HPDE6-E6E7 (cell line): ENCODE results near the gene HS2ST1.
"Not testable (repeated sequence)": the region's sequence is repeated elsewhere in the genome, so short reads cannot be mapped to it uniquely, and the experiment has no call there.

Experiments used
- DNase-seq: peaks from one replicate; pipeline ENCODE4 v3.0.0; 2011; ENCODE audit warnings: missing footprints; ENCODE audit errors: extremely low spot score

HS2ST1 gene

DNA sequence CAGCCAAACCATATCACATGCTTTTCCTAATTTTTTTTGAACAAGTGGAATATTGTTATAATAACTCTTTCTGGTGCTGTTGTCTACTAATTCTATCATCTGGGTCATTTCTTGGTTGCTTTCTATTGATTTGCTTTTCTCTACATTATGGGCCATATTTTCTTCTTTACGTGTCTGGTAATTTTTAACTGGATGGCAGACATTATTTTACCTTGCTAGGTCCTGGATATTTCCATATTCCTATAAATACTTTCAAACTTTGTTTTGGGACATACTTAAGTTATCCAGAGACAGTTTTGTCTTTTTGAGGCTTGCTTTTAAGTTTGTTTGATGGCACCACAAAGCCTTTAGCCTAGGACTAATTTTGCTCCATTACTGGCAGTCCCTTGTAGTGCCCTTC is 11.3 kb downstream of the HS2ST1 start:
- DNase-seq = no peak

DNA sequence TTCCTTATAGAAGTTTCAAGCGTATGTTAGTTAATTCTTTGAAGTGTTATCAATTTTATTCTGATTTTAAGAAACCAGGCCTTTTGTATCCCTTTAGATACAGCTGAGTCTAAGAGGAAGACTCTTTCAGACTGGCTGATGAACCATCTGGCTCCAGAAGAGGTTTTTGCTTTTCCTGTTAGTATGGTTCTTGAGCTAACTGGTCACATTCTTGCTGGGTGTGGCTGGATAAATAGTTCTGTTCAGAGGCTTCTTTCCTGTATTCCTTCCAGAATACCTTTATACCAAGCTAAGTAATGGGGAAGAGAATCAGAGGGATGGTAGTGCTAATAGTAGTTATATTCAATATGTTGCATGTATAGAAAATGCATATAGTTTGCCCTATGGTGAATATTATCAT is 12.4 kb downstream of the HS2ST1 start:
- DNase-seq = no peak

DNA sequence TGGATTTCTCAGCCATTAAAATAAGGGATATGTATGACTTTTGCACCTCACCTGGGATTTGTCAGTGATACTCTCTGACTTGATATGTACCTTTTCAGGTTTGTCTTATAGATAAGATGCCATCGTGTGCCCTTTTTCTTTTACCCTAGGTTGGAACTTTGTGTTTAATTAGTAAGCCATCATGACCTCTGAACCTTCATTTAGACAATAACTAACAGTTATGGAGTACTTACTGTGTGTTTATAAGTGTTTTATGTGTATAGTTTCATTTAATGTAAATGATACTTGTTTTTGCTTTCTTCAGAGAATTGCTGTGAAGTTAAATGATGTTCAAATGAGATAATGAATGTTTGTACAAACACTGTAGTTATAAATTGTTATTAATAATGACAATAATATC is 14.4 kb downstream of the HS2ST1 start:
- DNase-seq = no peak

DNA sequence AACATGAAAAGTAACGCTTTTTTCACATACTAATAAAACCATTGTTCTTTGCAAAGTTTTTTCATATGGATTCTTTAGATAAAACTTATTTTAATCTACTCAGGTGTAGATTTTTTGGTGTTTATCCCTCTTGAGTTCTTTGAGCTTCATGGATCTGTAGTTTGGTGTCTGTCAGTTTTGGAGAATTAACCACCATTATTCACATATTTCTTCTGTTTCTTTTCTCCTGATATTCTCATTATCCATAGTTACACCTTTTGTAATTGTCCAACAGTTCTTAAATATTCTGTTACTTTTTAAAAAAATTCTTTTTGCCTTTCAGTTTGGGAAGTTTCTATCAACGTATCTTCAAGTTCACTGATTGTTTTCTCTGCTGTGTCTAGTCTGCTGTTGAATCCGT is 18.6 kb downstream of the HS2ST1 start:
- DNase-seq = no peak

DNA sequence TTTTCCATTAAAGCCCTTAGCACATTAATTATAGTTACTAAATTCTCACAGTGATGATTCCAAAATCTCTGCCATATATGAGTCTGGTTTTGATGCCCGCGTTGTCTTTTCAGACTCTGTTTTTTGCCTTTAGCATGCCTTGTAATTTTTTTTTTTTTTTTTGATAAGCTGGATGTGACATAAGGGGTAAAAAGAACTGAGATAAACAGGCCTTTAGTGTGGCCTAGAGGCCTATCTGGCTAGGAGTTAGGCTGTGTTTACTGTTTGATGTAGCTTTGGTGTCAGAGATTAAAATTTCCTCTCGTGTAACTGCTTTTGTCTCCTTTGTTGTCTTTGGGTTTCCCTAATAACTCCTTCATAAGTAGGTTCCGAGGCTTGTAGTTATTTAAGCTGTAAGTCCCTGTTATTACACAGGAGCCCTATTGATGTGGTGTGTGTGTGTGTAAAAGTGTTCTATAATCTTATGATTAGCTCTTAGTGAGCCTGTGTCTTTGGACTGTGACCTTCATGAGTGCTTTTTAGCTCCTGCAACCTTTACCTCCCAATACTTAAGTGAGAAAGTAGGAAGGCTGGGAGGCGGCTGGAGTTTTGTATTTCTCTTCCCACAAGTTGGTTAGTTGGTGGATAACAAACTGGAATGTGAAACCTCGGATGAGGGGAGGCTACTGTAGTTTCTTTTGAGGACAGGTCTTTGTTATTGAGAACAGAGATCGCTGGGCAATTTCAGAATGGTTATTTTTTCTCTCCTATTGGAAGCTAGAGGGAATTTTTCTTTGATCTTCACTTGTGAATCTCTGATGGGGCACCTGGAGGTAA is 19.3 kb downstream of the HS2ST1 start:
- DNase-seq = no peak

DNA sequence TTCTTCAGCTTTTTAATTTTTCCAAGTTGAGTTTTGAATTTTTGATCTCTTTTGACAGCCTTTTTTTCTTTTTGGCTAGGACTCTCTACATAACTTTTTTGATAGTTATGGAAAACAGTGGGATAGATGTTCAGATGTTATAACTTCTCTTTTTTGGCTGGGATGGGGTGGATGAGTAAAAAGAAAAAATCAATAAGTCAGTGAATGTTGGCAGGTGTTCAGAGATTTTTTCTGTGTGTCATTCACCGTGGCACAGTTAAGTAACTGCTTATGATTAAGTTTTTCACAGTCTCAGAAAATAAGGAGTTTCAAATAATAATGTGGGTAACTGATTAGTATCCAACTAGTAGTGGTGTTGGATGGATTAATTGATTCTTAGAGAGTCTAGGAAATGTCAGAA is 24.0 kb downstream of the HS2ST1 start:
- DNase-seq = no peak

DNA sequence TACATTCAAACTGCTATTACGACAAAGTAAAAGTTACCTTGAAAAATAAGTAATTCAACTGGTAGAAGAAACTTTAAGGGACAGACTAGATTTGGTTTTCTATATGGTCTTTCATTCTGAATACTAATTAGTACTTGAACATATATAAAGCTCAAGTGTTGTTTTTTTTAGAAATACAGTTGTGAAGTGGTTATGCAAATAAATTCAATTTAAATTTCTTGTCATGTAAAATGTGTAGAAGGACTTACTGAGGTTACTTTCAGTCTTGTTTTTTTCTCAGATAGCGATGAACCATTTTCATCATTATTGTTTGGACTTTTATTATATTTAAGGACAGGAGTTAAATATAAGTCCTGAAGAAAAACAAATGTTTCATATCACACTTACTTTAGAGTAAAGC is 24.4 kb downstream of the HS2ST1 start:
- DNase-seq = no peak

DNA sequence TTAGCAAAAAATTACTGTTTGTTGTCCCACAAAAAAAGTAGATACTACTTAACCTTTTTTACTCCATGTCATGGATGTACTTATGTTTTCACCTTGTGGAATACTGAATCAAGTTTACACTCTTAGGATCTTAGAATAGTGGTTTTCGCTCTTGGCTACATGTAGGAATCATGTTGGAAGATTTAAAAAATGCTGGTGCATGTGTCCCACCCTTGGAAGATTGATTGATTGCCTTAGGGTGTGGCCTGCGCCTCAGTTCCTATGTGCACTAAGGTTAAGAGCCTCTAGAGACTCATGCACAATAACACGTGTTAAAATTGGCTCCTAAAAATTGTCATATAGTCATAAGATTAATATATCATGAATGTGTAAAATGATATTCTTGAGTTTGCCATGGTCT is 25.0 kb downstream of the HS2ST1 start:
- no peak for DNase-seq

DNA sequence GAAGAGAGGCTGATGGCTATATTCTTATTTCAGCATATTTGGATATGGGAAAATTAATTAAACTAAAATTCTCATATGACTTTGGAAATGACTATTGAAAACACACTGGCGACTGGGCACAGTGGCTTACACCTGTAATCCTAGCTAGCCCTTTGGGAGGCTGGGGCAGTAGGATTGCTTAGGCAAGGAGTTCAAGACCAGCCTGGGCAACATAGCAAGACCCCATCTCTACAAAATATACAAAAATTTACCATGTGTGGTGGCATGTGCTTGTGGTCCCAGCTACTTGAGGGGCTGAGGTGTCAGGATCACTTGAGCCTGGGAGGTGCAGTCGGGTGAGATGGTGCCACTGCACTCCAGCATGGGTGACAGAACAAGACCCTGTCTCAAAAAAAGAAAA is 26.2 kb downstream of the HS2ST1 start:
- DNase-seq = no peak

DNA sequence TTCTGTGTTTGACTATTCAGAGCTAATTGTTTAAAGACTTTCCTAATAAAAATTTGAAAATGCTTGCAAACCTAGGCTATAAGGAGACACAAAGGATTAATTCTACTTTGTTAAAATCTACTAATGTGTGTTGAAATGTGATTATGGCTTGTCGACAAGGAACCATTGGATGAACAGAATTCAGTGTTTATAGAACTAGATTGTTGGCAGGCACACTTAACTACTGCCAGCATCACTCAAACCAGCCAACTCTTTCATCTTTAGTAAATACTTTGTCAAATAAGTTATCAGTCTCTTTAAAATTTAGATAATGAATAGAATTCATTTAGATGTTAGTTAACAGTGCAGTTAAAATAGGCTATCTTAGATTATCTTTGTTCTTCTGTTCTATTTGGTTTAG is 27.6 kb downstream of the HS2ST1 start:
- no peak for DNase-seq

DNA sequence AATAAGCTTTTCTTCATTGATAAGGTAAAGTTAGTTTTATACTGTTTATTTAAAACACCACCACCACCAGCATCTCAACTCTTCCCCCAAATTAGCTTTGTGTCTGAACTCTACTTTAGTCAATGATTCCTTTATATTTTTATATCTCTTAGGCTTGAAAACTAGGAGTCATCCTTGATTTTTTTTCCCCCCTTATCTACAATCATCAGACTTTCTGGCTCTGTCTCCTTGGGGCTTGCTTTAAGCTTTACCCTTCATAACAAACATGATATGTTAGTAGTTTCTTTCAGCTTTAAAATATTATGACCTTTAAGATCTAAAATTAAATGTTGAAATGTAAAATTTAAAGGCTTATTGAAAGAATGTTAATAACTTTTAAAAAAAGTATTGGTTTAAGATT is 28.3 kb downstream of the HS2ST1 start:
- DNase-seq = no peak

DNA sequence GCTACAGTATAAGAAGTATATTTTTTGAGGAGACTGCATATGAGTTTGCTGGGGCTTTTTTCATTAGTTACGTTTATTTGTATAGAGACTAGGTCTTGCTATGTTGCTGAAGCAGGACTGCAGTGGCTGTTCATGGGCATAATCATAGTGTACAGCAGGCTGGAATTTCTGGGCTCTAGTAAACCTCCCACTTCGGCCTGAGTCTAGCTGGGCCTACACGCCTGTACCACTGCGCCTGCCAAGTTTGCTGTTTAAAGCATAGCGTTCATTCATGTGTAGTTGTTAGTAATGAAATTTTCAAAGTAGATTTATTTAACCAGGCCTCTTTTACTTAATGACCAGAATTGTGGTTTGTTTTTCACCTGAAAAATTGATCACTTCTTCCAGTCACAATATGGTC is 33.8 kb downstream of the HS2ST1 start:
- no peak for DNase-seq

DNA sequence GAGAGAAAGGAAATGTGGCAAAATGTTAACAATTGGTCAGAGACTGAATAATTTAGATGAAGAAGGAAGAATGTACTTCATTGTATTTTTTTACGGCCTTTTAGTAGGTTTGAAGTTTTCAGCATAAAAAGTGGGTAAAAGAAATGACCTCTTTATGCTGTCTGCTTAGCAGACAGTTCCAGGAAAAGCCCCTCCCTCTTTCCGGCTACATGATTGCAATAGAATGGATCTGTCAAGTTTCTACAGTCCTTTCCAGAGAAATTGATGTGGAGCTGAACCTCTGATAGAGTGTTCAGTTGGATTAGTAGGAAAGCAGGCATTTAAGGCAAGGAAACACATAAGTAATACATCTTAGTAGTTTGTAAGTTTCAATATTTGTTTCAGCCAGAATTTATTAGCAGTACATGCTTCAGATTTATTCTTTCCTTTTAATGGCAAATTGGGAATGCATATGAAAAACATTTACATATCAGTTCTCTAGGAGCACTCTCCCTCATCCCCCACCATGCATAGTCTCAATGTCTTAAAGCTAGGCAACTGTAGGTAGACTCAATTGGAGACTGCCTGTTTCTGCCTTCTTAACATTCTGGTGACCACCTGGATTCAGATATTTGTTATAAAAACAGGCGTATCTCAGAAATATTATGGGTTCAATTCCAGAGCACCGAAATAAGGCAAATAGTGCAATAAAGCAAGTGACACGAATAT is 36.4 kb downstream of the HS2ST1 start:
- DNase-seq = no peak

DNA sequence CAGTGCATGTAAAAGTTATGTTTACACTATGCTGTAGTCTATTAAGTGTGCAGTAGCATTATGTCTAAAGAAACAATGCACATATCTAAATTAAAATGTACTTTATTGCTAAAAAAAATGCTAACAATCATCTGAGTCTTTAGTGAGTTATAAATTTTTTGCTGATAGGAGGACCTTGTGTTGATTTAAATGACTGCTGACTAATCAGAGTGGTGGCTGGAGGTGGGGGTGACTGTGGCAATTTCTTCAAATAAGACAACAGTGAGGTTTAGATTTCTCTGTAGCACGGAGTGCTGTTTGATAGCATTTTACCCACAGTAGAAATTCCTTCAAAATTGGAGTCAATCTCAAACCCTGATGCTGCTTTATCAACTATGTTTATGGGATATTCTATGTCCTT is 37.0 kb downstream of the HS2ST1 start:
- DNase-seq = no peak

DNA sequence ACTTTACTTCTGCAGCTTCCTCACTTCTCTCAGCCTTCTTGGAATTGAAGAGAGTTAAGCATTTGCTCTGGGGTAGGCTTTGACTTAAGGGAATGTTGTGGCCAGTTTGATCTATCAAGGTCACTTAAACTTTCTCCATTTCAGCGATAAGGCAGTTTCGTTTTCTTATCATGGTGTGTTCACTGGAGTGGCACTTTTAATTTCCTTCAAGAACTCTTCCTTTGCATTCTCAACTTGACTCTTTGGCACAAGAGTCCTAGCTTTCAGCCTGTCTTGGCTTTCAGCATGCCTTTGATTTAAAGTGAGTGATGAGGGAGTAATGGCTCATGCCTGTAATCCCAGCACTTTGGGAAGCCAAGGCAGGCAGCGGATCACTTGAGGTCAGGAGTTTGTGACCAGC is 38.7 kb downstream of the HS2ST1 start:
- no peak for DNase-seq

DNA sequence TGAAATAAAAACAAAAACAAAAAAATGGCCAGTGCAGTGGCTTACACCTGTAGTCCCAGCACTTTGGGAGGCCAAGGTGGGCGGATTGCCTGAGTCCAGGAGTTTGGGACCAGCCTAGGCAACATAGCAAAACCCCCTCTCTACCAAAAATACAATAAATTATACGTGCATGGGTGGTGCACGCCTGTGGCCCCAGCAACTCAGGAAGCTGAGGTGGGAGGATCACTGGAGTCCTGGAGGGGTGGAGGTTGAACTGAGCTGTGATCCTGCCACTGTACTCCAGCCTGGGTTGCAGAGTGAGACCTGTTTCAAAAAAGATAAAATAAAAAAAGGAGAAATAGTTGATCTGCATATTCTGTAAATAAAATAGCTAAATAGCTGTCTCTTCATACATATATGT is 41.2 kb downstream of the HS2ST1 start:
- DNase-seq = no peak

DNA sequence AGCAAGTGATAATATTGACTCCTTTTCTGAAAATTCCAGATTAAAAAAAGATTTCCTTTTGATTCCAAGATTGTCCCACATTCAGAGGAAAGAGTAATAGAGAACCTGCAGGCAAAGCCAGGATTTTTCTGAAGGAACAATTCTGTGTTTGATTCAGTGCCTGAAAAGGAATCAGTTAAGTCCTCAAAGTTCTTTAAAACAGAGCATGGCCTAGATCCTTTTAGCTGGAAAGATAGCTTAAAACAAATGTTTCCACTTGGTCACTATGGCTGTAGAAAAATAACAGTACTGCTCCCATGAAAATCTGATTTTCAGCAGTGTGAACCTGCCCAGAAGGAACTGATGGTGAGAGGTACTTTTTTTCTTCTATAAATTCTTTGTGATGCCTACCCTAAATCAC is 41.8 kb downstream of the HS2ST1 start:
- DNase-seq = no peak

DNA sequence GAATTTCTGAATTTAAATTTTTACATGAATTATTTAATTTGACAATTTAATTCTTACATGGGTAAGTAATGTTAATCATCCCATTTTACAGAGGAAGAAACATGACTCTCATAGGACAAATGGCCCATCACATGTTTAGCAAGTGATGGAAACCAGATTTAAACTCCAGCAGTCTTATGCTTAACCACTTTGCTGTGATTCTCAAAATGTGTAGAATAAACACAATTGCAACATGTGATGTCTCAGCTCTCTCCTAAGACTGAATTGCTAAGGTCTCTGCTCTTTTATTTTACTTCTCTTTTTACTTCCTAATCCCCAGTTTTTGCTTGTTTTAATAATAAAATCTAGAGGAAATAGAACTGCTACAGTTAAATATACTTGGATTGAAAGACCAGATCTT is 42.8 kb downstream of the HS2ST1 start:
- no peak for DNase-seq

DNA sequence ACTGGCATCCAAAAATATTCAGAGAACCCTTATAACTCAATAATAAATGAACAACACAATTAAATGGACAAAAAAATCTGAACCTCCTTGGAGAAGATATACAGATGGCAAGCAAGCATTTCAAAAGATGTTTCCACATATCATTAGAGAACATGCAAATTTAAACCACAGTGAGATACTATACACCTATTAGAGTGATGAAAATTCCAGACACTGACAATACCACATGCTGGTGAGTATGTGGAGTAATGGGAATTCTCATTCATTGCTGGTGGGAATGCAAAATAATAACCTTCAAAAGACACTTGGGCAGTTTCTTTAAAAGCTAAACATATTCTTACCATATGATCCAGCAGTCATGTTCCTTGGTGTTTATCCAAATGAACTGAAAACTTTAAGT is 46.1 kb downstream of the HS2ST1 start:
- DNase-seq = no peak

DNA sequence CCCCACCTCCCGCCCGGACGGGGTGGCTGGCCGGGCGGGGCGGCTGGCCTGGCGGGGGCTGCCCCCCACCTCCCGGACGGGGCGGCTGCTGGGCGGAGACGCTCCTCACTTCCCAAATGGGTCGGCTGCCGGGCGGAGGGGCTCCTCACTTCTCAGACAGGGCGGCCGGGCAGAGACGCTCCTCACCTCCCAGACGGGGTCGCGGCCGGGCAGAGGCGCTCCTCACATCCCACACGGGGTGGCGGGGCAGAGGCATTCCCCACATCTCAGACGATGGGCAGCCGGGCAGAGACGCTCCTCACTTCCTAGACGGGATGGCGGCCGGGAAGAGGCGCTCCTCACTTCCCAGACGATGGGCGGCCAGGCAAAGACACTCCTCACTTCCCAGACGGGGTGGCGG is 49.4 kb downstream of the HS2ST1 start:
- not testable (repeated sequence) for DNase-seq

DNA sequence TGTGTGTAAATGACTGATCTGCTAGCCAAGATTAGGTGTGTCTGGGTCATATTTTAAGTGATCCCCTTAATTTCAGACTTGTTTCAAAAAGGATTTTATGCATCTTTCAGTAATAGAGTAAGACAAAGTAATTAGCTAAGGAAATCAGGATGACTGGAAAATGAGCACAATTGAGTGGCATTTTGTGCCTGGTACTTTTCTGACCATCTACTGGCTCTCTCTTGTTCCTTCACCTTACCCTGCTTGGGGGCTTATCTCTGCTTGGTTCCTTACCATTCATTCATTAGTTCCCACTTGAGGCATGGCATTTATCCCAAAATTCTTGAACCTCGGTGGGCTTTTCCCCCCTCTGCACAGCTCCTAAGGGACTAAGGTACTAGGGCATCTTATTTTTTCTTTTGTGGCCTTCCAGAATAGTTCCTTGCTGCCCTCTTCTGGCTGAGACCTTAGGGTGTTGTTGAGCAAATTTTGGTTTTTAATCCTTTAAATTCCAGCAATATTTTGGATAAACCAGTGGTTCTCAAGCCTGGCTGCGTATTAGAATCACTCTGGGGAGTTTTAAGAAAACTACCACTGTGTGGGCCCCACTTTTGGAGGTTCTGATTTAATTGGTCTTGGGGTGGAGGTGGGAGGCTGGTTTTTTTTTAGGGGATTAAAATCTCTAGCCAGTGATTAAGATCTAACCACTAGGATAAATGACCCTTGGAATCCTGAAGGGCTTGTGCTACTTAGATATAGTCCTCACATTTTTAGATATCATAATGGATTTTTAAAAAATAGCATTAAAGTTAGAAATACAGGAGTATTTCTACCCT is 50.8 kb downstream of the HS2ST1 start:
- DNase-seq = peak; percentile 8

DNA sequence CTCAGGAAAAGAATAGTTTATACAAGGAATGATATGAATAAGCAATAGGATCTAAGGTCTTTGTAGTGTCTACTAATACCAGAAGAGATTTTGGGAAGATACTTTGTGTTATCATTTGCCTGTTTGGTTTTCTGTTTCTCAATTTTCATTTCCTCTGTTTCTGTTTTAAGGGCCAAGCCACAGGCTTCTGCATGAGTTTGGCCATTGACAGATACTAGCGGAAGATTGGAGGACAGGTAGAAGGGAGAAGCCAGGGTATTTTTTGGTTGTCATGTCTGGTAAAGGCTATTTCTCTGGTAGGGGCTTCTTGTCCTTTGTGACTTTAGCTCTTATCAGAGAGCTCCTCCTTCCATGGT is 51.4 kb downstream of the HS2ST1 start:
- DNase-seq = no peak

DNA sequence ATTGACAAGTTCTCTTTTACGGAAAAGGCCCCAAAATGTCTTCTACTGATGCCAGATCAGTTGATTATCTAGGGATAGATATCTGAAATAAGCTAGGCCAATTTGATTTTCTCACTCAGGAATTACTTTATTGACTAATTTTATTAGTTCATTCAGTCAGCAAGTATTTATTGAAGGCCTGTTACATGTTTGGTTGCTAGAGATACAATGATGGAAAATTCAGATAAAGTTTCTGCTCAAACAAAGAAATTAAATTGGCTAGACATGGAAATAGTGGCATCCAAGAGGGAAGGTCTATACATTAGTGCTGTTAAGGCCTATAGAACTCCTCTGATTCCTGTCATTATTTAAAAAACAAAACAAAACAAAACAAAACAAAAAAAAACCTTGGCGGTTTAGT is 56.5 kb downstream of the HS2ST1 start:
- DNase-seq = no peak
